ENCODE measurements around the gene TPM4.
"Not testable (repeated sequence)": the region's sequence is repeated elsewhere in the genome, so short reads cannot be mapped to it uniquely, and the experiment has no call there.

The TPM4 gene

DNA sequence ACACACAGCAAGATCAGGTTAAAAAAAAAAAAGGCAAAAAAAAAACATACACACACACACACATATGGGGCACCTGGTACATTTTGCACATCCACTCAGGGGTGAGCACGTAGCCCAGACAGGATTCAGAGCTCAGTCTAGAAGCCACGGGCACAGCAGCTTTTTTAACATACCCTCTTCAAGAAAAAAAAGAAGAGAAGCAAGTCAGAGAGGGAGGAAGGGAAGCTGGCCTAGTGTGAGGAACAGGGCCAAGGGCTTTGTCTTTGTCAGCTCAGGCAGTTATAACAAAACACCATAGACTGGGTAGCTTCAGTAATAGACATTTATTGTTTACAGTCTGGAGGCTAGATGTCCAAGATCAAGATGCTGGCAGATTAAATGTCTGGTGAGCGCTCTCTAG, 2.3 kb upstream of the TPM4 start:
- no peak for DNase-seq (ENCODE audit: low read depth)

DNA sequence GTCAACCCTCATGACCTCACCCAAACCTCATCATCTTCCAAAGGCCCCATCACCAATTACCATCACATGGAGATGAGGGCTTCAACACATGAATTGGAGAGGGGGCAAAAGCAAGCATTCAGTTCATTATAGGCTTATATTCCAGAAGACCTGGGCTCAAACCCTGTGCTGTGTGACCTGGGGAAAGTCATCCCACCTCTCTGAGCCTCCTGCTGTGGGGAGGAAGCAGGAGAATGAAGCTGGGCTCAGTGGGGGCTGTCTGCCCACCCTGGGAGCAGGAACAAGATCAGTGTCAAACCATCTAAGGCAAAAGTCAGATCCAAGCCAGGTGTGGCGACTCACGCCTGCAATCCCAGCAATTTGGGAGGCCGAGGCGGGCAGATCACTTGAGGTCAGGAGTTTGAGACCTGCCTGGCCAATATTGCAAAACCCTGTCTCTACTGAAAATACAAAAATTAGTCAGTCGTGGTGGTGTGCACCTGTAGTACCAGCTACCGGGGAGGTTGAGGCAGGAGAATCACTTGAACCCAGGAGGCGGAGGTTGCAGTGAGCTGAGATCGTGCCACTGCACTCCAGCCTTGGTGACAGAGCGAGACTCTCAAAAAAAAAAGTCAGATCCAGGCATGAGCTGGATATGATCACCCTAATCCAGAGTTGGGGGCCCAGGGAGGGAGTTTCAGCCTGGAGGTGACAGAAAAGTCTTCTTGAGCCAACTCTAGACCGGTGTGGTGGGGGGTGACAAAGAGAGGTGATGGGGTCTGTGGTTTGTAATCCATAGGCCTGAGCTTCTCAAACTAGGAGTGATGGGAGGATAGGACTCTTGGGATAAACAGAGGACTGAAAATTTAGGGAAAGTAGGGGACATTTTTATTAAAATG, 1.6 kb upstream of the TPM4 start:
- no peak for DNase-seq (ENCODE audit: low read depth)

DNA sequence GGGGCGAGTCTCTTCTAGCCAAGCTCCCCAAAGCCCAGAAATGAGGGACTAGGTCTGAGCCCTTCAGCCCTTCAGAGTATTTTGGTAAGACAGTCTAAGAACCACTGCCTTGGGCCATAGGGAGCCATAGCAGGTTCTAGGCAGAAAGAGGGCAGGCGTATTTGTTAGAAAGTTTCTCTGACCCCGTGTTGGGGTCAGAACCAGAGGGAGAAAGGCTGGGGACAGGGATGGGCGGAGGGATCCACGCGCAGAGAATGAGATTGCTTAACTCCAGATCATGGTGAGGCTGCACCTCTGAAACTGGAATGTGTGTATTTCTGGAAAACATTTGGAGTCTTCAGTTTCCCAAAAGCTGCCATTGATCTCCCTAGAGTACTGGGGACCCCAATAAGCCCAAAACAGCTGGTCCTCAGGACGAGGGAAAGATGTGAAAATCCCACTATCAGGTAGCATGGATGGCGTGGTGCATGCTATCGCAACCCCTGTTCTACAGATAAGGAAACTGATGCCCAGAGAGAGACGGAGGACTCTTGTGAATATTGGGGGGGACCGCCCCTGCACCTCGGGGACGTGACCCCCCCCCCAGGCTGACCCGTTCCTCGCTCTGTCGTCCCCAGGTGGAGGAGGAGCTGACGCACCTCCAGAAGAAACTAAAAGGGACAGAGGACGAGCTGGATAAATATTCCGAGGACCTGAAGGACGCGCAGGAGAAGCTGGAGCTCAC, 703 bp upstream of the TPM4 start:
- DNase-seq (ENCODE audit: low read depth), result no peak

DNA sequence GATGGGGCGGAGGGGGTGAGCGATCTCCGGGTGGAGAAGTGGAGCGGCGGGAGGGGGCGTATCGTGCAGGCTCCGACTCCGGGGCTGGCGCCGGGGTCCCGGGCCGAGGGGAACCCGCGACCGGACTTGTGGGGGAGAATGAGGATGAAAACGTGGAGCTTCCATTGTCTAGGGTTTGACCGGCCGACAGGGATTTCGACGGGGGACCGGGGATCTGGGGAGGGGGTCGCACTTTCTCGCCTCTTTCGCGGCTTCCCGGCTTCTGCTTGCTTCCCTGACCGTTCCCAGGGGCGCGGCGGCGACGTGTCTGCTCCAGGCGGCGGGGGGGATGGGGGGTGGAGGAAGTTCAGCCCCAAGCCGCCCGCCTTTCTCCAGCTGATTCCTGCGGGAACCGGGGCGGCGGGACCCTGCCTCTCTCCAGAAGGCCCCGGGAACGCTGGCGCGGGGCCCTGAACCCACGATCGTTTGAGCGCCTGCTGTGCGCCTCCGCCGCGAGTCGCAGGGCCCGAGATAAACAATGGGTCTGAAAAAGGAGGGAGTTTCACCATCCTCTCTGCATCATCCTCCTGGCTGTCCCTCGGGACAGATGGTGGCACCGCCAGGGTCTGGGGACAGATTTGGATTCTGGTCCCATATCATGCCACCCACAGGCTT, 790 bp downstream of the TPM4 start:
- DNase-seq (ENCODE audit: low read depth), result no peak

DNA sequence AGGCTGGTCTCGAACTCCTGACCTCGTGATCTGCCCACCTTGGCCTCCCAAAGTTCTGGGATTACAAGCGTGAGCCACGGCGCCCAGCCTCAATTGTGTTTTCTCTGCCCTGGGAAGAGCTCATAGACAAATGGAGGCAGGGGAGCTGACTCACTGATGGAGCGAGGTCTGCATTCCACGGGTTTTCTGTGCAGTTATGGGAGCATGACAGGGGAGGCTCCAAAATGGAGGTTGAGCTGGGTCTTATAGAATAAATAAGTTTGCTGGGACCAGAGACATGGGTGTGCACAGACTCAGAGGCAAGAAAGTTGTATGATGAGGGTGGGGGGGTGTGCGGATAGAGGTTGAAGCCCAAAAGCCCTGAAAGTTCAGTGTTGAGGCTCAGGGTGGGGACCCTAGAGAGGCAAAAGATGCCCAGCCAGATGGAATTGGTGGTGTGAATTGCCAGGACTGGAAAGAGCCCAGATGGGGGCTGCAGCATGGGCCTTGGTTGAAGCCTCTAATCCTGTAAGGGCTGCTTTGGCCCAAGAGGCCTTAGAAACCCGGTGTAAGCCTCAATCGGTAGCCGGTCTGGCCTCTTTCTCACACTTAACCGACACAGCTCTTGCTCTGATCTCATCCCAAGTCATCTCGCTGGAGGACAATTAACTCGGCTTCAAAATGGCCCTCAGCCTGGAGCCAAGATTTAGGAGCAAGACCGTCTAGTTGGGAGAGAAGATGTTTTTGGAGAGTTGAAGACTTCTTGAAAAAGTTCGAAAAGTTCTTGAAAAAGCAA, 1.9 kb downstream of the TPM4 start:
- no peak for DNase-seq (ENCODE audit: low read depth)

DNA sequence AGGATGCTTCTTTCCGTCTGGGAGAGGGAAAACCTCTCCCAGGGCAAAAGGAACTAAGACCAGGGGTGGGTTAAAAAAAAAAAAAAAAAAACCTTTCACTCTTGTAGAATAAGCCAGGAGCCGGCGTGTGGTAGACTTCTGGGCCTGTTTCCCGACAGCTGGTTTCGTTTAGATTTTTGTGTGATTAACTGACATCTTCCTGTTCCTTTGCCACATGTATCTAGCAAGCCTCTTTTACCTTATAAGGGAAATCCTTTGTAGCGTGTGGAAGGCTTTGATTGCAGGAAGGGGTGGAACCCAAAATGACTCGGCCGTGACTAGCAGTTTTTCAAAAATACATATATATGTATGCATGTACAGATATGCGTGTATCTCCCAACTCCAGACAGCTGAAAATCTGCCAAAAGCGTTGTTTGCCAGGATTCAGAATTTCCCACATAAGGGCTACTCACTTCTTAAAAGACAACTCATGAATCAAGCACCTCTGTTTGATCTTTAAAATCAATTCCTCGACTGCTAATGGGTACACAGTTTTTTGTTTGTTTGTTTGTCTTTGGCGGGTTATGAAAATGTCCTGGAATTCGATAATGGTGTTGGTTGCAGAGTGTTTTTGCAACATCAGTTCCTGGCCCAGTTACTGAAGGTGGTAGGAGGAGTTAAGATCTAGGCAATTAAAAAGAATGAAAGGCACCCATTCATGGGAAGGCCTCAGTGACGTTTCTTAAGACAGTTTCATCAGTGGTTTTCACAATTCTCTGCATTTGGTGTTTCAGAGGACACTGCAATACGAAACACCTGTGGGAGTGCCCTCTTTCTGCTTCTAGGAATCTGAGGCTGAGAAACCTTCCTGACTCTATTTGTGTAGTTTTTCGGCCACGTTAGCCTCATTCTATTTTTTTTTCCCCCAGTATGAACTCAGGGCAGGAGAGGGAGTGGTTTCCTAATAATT, 2.7 kb downstream of the TPM4 start:
- peak; percentile 87 for DNase-seq (ENCODE audit: low read depth)

DNA sequence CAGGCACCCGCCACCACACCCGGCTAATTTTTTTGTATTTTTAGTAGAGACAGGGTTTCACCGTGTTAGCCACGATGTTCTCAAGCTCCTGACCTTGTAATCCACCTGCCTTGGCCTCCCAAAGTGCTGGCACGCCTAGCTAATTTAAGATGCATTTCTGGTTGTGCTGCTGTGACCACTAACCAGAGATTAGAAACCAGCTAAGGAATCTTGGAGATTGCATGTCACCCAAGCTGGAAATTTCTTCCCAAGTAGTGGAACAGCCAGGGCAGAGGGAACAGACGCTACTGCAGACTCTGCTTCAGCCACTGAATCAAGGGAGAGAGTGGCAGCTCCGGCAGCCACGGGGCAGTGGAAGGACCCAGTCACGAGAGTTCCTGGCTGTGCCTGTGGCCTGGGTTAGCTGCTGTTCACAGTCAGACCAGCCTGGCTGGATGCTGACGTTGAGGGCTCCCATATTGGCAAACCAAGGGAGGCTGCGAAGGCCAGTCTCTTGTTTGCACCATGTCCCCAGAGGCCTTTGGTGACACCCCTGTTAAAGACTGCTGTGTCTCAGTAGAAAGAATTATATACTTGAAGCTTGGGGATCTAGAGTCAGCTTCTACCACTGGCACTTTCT, 7.9 kb downstream of the TPM4 start:
- DNase-seq (ENCODE audit: low read depth), result no peak

DNA sequence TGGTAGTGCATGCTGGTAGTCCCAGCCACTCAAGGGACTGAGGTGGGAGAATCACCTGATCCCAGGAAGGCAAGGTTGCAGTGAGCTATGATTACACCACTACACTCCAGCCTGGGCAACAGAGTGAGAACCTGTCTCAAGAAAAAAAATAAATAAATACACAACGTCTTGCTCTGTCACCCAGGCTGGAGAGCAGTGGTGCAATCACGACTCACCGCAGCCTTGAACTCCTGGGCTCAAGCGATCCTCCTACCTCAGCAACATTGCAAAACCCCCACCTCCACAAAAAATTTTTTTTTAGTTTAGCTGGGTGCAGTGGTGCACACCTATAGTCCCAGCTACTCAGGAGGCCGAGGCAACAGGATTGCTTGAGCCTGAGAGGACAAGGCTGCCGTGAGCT, 8.8 kb downstream of the TPM4 start:
- DNase-seq (ENCODE audit: low read depth), result no peak

DNA sequence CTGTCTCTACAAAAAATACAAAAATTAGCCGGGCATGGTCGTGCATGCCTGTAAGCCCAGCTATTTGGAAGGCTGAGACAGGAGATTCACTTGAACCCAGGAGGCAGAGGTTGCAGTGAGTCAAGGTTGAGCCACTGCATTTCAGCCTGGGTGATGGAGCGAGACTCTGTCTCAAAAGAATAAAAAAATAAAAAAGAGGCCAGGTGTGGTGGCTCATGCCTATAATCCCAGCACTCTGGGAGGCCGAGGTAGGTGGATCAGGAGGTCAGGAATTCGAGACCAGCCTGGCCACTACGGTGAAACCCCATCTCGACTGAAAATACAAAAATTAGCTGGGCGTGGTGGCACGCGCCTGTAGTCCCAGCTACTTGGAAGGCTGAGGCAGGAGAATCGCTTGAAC, 11.1 kb downstream of the TPM4 start:
- not testable (repeated sequence) for DNase-seq (ENCODE audit: low read depth)

DNA sequence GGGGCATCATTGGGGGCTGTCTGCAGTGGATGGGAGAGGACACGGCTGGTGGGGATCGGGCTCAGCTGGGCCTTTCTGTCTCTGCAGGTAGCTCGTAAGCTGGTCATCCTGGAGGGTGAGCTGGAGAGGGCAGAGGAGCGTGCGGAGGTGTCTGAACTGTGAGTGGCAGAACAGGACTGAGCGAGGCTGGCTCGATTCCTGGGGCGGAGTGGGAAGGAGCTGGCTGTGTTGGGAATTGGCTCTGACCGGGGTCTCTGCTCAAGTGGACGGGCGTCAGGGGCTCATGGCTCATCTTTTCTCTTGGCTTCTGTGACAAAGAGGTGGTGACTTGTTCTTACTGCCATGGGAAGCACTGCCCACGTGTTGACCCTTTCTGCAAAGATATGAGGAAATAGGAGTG, 11.6 kb downstream of the TPM4 start:
- no peak for DNase-seq (ENCODE audit: low read depth)

DNA sequence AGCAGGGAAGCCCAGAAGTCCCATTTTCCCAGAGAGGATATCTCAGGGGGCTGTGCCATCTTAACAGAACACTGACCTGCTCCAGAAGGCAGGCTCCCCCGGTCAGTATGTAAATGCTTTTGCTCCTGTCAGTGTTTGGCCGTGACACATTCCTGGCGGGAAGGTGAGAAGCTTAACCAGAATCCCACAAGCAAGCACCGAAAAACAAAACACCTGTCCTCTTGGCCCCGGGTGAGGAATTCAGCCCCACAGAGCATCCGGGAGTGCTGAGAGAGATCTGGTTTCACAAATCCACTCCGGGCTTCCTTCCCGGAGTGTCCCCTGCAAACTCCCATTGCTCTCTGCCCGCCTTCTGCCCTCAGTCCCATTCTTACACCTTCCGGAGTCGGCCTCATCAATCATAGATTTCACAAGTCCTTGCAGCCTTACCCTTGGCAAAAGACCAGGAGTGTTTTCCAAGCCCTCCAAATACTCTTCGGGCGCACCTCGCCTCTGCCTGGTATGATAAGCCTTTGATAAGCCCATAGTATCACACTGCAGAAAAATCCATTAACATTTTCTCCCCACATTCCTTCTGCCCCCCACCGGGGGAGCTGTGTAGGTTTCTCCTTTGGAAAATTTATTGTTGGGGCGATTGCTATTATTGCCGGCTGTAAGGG, 12.2 kb downstream of the TPM4 start:
- no peak for DNase-seq (ENCODE audit: low read depth)

DNA sequence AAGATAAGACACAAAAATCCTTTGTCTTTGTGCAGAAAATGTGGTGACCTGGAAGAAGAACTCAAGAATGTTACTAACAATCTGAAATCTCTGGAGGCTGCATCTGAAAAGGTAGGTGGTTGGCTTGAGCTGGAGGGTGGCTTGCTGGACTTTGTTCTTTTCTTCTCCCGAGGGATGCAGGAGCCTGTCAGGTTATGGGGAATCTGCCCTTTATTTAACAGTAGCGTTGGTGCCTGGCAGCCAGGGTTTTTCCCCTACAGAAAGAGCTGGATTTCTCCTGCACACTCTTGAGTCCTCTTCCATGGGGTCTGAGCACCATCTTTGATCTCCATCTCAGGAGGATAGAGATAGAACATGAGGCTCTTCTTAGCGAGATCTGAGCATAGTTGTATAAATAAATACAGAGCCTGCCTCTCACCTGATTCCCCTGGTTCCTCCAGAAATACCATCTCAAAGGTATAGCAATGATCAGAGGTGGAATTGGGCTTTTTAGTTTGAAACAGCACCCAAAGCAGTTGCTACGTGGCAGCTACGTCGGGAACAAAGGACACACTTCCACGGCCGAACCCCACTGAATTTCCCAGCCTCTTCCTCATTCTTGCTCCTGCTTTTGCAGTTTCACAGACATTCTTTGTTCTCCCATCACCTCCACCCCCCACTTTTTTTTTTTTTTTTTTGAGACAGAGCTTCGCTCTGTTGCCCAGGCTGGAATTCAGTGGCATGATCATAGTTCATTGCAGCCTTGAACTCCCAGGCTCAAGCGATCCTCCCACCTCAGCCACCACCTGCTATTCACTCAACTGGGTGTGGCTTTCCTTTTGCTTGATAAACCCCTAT, 12.9 kb downstream of the TPM4 start:
- no peak for DNase-seq (ENCODE audit: low read depth)

DNA sequence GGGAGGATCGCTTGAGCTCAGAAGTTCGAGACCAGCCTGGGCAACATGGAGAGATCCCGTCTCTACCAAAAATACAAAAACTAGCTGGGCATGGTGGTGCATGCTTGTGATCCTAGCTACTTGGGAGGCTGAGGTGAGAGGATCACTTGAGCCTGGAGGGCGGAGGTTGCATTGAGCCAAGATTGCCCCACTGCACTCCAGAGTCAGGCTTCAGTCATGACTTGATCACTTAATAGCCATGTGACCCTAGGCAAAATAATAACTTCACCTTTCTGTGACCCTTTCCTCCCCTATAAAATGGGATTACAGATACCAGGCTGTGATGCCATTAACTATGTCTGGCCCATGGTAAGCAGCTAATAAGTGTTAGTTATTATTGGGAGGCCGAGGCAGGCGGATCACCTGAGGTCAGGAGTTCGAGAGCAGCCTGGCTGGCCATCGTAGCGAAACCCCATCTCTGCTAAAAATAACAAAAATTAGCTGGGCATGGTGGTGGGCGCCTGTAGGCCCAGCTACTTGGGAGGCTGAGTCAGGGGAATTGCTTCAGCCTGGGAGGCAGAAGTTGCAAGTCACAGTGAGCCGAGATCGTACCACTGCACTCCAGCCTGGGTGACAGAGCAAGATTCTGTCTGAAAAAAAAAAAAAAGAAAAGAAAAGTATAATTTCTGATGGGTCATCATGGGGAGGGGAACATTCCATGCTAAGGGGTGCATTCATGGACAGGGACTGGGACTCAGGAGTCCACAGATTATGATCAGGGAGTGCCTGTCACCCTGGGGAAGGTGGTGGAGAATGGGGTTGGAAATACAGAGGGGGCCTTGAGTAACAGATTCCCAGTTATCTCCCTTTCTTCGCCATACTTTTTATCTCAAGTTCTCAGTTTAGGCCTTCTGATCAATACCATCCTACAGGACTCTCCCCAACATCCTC, 15.5 kb downstream of the TPM4 start:
- no peak for DNase-seq (ENCODE audit: low read depth)

DNA sequence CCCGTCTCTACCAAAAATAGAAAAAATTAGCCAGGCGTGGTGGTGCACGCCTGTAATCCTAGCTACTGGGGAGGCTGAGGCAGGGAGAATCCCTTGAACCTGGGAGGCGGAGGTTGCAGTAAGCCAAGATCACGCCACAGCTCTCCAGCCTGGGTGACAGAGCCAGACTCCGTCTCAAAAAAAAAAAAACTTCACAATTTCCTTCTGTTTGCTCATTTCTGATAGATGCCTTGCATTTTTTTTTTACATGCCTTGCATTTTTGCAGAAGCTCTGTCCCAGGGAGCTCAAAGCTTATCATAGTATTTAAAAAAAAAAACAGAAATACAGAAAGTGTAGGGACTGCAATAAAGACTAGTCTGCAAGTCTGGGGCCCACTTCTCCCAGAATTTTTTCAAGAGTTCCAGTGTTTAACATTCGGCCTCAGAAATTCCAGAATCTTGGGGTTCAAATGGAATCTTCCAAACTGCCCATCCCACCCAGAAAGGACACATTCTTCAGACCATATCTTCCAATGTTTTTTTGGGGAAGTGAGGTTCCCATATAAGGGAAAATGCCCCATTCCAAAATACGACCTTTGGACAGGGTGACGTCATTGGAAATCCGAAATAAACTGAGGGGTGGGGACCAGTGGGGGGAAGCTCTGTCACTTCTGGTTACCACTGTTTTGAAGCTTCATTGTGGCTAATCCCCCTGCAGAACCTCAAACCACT, 18.2 kb downstream of the TPM4 start:
- DNase-seq (ENCODE audit: low read depth), result no peak

DNA sequence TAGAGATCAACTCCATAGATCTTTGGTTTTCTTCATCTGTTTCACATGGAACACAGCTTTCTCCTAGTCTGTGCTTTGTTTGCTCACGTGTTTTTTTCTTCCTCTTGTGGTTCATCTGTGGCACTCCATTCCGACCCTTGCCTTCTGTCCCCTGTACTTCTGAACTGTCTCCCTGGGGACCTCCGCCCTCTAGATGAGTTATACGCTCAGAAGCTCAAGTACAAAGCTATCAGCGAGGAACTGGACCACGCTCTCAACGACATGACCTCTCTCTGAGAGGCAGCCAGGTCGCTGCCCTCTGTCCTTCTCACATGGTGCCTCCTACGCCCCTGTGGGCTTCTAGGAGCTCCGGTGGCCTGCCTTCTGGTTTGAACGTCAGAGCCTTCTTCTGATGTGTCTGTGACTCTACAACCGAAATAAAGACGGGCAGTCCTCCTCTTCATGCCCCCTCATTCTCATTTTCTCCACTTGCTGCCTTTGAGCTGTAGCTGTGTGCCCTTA, 18.8 kb downstream of the TPM4 start:
- DNase-seq (ENCODE audit: low read depth), result no peak

DNA sequence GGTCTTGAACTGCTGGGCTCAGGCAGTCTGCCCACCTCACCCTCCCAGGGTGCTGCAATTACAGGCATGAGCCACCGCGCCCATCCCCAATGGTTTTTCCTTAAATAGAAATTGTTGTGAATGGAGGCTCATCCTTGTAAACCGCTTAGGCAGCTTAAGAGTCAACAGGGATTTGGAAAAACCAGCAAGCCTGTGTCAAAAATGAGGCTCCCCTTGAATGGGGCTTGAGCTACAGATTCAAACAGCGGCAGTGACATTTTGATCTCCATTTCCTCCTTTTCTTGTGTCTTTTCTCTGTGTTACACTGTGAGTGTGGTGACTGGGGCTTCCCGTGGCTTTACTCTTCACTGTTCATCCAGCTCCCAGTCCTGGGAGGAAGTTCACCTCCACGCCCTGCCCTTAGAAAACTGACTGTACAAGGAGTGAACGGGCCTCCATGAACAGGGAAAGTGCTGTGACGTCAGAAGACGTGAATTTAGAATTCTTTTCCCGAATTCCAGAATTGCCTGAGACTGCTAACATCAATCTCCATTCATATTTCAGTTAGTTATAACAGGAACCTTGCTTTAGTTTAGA, 20.1 kb downstream of the TPM4 start:
- no peak for DNase-seq (ENCODE audit: low read depth)

DNA sequence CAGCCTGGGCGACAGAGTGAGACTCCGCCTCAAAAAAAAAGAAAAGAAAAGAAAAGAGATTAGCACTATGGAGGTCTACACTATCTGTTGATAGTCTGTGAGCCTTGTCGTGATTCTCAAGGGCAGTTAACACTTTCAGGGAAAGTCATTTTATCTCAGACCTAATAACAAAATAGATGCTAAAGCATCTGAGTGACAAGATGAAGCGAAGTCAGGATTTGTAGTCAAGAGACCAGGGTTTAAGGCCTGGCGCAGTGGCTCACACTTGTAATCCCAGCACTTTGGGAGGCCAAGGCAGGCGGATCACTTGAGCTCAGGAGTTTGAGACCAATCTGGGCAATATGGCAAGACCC, 22.1 kb downstream of the TPM4 start:
- DNase-seq (ENCODE audit: low read depth), result no peak
